PFSK-1 (cell line): ENCODE measurements around the gene SETD2.

Source experiments
- FOXP2 ChIP-seq: optimal IDR thresholded peaks from 2 replicates; pipeline ENCODE3; 2011; ENCODE audit warnings: borderline replicate concordance, control low read depth, inconsistent platforms; ENCODE audit not compliant: insufficient read depth; ENCODE audit errors: extremely low read length, extremely low read depth
- POLR2AphosphoS5 ChIP-seq: IDR thresholded peaks from 2 replicates; pipeline ENCODE4 v1.6.1; 2012; ENCODE audit warnings: low read depth, mild to moderate bottlenecking, control low read depth, low read length, moderate library complexity
- SIN3A ChIP-seq: IDR thresholded peaks from 2 replicates; pipeline ENCODE4 v1.6.1; 2012; ENCODE audit warnings: mild to moderate bottlenecking, low read length, moderate library complexity, borderline replicate concordance; ENCODE audit not compliant: insufficient read depth
- TAF1 ChIP-seq: IDR thresholded peaks from 2 replicates; pipeline ENCODE4 v1.6.1; 2012; ENCODE audit warnings: low read length, control low read depth, borderline replicate concordance; ENCODE audit not compliant: insufficient read depth
- TF ChIP-seq, protein P1 (sequence below), 2 experiments: IDR thresholded peaks; 2 replicates each; pipeline versions ENCODE4 v1.6.1 to v1.8.0; 2011 to 2012; ENCODE audit warnings: low read depth in 2 of 2, low read length in 2 of 2, control low read depth in 1 of 2, inconsistent platforms in 1 of 2, mild to moderate bottlenecking in 1 of 2, moderate library complexity in 1 of 2; ENCODE audit not compliant: insufficient read depth in 1 of 2

Gene SETD2

GRCh38 chr3:47009225-47010110, 154.4 kb downstream of the SETD2 start:
- TF ChIP-seq FOXP2: no peak
- TF ChIP-seq POLR2AphosphoS5: no peak
- TF ChIP-seq TAF1: no peak
- TF ChIP-seq, protein P1, sequence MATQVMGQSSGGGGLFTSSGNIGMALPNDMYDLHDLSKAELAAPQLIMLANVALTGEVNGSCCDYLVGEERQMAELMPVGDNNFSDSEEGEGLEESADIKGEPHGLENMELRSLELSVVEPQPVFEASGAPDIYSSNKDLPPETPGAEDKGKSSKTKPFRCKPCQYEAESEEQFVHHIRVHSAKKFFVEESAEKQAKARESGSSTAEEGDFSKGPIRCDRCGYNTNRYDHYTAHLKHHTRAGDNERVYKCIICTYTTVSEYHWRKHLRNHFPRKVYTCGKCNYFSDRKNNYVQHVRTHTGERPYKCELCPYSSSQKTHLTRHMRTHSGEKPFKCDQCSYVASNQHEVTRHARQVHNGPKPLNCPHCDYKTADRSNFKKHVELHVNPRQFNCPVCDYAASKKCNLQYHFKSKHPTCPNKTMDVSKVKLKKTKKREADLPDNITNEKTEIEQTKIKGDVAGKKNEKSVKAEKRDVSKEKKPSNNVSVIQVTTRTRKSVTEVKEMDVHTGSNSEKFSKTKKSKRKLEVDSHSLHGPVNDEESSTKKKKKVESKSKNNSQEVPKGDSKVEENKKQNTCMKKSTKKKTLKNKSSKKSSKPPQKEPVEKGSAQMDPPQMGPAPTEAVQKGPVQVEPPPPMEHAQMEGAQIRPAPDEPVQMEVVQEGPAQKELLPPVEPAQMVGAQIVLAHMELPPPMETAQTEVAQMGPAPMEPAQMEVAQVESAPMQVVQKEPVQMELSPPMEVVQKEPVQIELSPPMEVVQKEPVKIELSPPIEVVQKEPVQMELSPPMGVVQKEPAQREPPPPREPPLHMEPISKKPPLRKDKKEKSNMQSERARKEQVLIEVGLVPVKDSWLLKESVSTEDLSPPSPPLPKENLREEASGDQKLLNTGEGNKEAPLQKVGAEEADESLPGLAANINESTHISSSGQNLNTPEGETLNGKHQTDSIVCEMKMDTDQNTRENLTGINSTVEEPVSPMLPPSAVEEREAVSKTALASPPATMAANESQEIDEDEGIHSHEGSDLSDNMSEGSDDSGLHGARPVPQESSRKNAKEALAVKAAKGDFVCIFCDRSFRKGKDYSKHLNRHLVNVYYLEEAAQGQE (IDR thresholded peaks at IDR 0.05; ENCODE audit: insufficient read depth in 1 of 2, low read depth in 2 of 2, low read length in 2 of 2): no peak
- no peak for TF ChIP-seq SIN3A

- TF ChIP-seq SIN3A (no peak), TAF1 (no peak), POLR2AphosphoS5 (no peak), FOXP2 (no peak)
- TF ChIP-seq, protein P1 (IDR thresholded peaks at IDR 0.05; ENCODE audit: insufficient read depth in 1 of 2, low read depth in 2 of 2, low read length in 2 of 2): no peak
Measured at GRCh38 chr3:47008851-47009224, 155.1 kb downstream of the SETD2 start.

DNA sequence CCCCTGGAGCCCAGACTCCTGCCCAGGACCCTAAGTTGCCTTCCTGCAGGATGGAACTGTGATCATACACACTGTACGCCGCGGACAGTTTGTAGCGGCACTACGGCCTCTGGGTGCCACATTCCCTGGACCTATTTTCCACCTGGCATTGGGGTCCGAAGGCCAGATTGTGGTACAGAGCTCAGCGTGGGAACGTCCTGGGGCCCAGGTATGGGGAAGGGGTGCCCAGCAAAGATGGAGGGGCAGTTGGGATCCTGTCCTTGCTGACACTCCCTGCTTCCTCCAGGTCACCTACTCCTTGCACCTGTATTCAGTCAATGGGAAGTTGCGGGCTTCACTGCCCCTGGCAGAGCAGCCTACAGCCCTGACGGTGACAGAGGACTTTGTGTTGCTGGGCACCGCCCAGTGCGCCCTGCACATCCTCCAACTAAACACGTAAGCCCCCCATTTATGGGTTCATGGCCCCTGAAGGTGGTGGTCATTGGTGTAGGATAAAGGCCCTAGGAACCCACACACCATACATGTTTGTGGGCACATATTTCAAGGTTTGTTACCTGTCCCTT, 155.6 kb downstream of the SETD2 start:
- no peak for TF ChIP-seq SIN3A
- no peak for TF ChIP-seq TAF1
- no peak for TF ChIP-seq FOXP2
- TF ChIP-seq, protein P1 (IDR thresholded peaks at IDR 0.05; ENCODE audit: insufficient read depth in 1 of 2, low read depth in 2 of 2, low read length in 2 of 2): no peak
- no peak for TF ChIP-seq POLR2AphosphoS5

DNA sequence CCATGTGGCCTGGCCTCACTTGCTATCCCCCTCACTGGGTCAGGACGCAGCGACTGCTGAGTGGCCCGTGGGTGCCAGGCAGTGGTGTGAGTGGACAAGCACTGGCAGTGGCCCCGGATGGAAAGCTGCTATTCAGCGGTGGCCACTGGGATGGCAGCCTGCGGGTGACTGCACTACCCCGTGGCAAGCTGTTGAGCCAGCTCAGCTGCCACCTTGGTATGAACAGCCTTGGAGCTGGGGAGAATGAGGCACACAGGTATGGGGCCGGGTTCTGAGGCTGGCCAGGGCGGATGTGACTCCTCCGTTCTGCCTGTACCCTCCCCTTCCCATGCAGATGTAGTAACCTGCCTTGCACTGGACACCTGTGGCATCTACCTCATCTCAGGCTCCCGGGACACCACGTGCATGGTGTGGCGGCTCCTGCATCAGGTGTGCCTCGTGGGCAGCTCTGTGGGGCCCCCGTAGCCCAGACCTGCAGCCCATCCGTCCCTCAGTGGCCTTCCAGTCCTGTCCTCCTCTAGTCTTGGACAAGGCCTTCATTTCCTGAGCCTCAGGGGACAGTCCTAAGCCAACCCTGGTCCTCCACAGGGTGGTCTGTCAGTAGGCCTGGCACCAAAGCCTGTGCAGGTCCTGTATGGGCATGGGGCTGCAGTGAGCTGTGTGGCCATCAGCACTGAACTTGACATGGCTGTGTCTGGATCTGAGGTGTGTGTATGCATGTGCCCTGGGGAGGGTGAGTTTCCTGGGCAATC, 156.3 kb downstream of the SETD2 start:
- TF ChIP-seq FOXP2: no peak
- TF ChIP-seq SIN3A: no peak
- TF ChIP-seq TAF1: no peak
- no peak for TF ChIP-seq POLR2AphosphoS5
- TF ChIP-seq, protein P1 (IDR thresholded peaks at IDR 0.05; ENCODE audit: insufficient read depth in 1 of 2, low read depth in 2 of 2, low read length in 2 of 2): no peak
